ENCODE measurements around the gene HRH1. TPM values are rescaled to one million over a fixed set of nuclear protein-coding genes. Genes with fewer than 3 reads are reported as not detected.

The HRH1 gene
- total and polyA plus RNA-seq, 2 donors (not counting 1 experiment from before 2014, with no cell fraction given), result not detected

- ChIA-PET CTCF (interaction anchor here (0.8 to 4.3 kb wide), 5 partner anchors 9 to 44 kb away, joined by 3 to 30 read pairs (median 3); partner anchors contain the start of gene ATG7), POLR2A (interaction anchor here (2.5 kb wide), 1 partner anchor 19 kb away, joined by 7 read pairs; the partner anchor contains the start of gene ATG7)
- Histone ChIP-seq H3K9me3 (ENCODE audit: control extremely low read depth in 1 of 3, control insufficient read depth in 2 of 3, insufficient read depth in 1 of 3, low read length in 2 of 3) (no peaks in the 10 kb centered on the region), H3K27ac (ENCODE audit: low read length in 2 of 2) (peak overlapping the region; percentile 13 to 98), H3K9ac (ENCODE audit: low read length) (peak overlapping the region; percentile 2), H3K4me1 (ENCODE audit: control insufficient read depth in 2 of 2, insufficient read depth in 2 of 2, low read length in 2 of 2) (peaks cover 48 to 49% of the 10 kb centered on the region in 2 donors), H3K79me2 (ENCODE audit: control insufficient read depth, insufficient read depth, low read length) (peaks cover 74% of the 10 kb centered on the region), H3K4me3 (ENCODE audit: control extremely low read depth in 1 of 5, extremely low read depth in 1 of 5, insufficient read depth in 1 of 5, low read depth in 2 of 5, low read length in 4 of 5) (peak overlapping the region in 1 of 5 experiments; percentile 15), H3K27me3 (replicated peaks in 1 of 4; ENCODE audit: control extremely low read depth in 1 of 4, control insufficient read depth in 3 of 4, insufficient read depth in 4 of 4, low read length in 3 of 4) (no peaks in the 10 kb centered on the region), H2AFZ (ENCODE audit: insufficient read depth, low read depth, low read length, poor library complexity, severe bottlenecking) (peak overlapping the region; percentile 62), H4K20me1 (ENCODE audit: control insufficient read depth, insufficient read depth, low read length, poor library complexity, severe bottlenecking) (no peaks in the 10 kb centered on the region), H3K36me3 (replicated peaks in 1 of 2; ENCODE audit: control extremely low read depth in 1 of 2, control insufficient read depth in 1 of 2, extremely low read depth in 1 of 2, insufficient read depth in 2 of 2, low read length in 1 of 2) (no peaks in the 10 kb centered on the region), H3K4me2 (replicated peaks; ENCODE audit: low read depth, low read length, poor library complexity, severe bottlenecking) (peak overlapping the region; percentile 75)
- peak overlapping the region; percentile 62 for H3K4me3 Mint-ChIP-seq
- ATAC-seq (ENCODE audit: low read depth) (no peak), DNase-seq (peak; percentile 43)
- intact Hi-C loops (cut with micrococcal nuclease), result no loop called here
- no peaks in the 10 kb centered on the region for H3K9me3 Mint-ChIP-seq (ENCODE audit: insufficient read depth)
- H3K27me3 Mint-ChIP-seq, result no peaks in the 10 kb centered on the region
- TF ChIP-seq EZH2 (IDR thresholded peaks at IDR 0.05; ENCODE audit: borderline replicate concordance, insufficient read depth, low read depth, low read length, poor library complexity, severe bottlenecking), result no peak
- H3K4me1 Mint-ChIP-seq, result peaks cover 55% of the 10 kb centered on the region
- H3K27ac Mint-ChIP-seq, result peak overlapping the region; percentile 98
- WGBS (ENCODE audit: insufficient coverage), result 0% methylated on average over 2 of the region's 11 CpGs
Measured at GRCh38 chr3:11290743-11291680, 136.7 kb downstream of the HRH1 start.

GRCh38 chr3:11291808-11292207 lies 137.5 kb downstream of the HRH1 start:
- DNase-seq (no peak), ATAC-seq (ENCODE audit: low read depth) (no peak)
- Mint-ChIP-seq H3K27ac (peak overlapping the region; percentile 47), H3K27me3 (no peaks in the 10 kb centered on the region), H3K9me3 (ENCODE audit: insufficient read depth) (no peaks in the 10 kb centered on the region), H3K4me1 (peaks cover 52% of the 10 kb centered on the region), H3K4me3 (peak overlapping the region; percentile 0)
- H3K27me3 ChIP-seq (replicated peaks in 1 of 4; ENCODE audit: control extremely low read depth in 1 of 4, control insufficient read depth in 3 of 4, insufficient read depth in 4 of 4, low read length in 3 of 4), result no peaks in the 10 kb centered on the region
- H3K27ac ChIP-seq (ENCODE audit: low read length in 2 of 2), result peak overlapping the region; percentile 13 to 98
- ChIA-PET POLR2A (interaction anchor here (0.7 to 2.5 kb wide), 2 partner anchors 19 to 424 kb away, joined by 6 to 7 read pairs; partner anchors contain the start of gene ATG7), CTCF (interaction anchor here (0.9 to 4.3 kb wide), 3 partner anchors 9 to 43 kb away, joined by 3 to 30 read pairs (median 3); no protein-coding TSS in a partner anchor)
- H4K20me1 ChIP-seq (ENCODE audit: control insufficient read depth, insufficient read depth, low read length, poor library complexity, severe bottlenecking), result no peaks in the 10 kb centered on the region
- 87% methylated on average over 4 of the region's 5 CpGs for WGBS (ENCODE audit: insufficient coverage)
- H3K36me3 ChIP-seq (replicated peaks in 1 of 2; ENCODE audit: control extremely low read depth in 1 of 2, control insufficient read depth in 1 of 2, extremely low read depth in 1 of 2, insufficient read depth in 2 of 2, low read length in 1 of 2), result no peaks in the 10 kb centered on the region
- H3K79me2 ChIP-seq (ENCODE audit: control insufficient read depth, insufficient read depth, low read length), result peaks cover 74% of the 10 kb centered on the region
- H3K9me3 ChIP-seq (ENCODE audit: control extremely low read depth in 1 of 3, control insufficient read depth in 2 of 3, insufficient read depth in 1 of 3, low read length in 2 of 3), result no peaks in the 10 kb centered on the region
- peaks cover 48 to 49% of the 10 kb centered on the region in 2 donors for H3K4me1 ChIP-seq (ENCODE audit: control insufficient read depth in 2 of 2, insufficient read depth in 2 of 2, low read length in 2 of 2)
- peak overlapping the region; percentile 62 for H2AFZ ChIP-seq (ENCODE audit: insufficient read depth, low read depth, low read length, poor library complexity, severe bottlenecking)
- peak overlapping the region; percentile 2 for H3K9ac ChIP-seq (ENCODE audit: low read length)
- intact Hi-C loops (cut with micrococcal nuclease), result no loop called here
- no peak for TF ChIP-seq CTCF (IDR thresholded peaks at IDR 0.05)
- TF ChIP-seq EZH2 (IDR thresholded peaks at IDR 0.05; ENCODE audit: borderline replicate concordance, insufficient read depth, low read depth, low read length, poor library complexity, severe bottlenecking), result no peak
- H3K4me3 ChIP-seq (ENCODE audit: control extremely low read depth in 1 of 5, extremely low read depth in 1 of 5, insufficient read depth in 1 of 5, low read depth in 2 of 5, low read length in 4 of 5), result peak overlapping the region in 1 of 5 experiments; percentile 15
- H3K4me2 ChIP-seq (replicated peaks; ENCODE audit: low read depth, low read length, poor library complexity, severe bottlenecking), result peak overlapping the region; percentile 75
